ENCODE measurements around the gene ARID1B.

- TF ChIP-seq EZH2 (IDR thresholded peaks at IDR 0.05; ENCODE audit: borderline replicate concordance, insufficient read depth, low read depth, low read length, poor library complexity, severe bottlenecking) (no peak), CTCF (IDR thresholded peaks at IDR 0.05) (no peak)
Observed at GRCh38 chr6:156878681-156879080, 101.5 kb downstream of the ARID1B start.
